WTC11 (cell line): ENCODE data around the gene FRYL. TPM values are rescaled to one million over a fixed set of nuclear protein-coding genes. Genes with fewer than 3 reads are reported as not detected.

ENCODE experiments used
- ATAC-seq: fragments of 200-7000 bp; cut with Tn5 transposase; 2 replicates; pipeline ENCODE4 v1.10.0; 2021; ENCODE audit warnings: mild to moderate bottlenecking, moderate library complexity
- CTCF ChIA-PET: fragments of 300-600 bp; sonication (Branson Sonifier 250); formaldehyde crosslinking; loops from one replicate; lab custom pipeline; 2021; ENCODE audit warnings: antibody characterized with exemption; lab: Charles Lee
- POLR2A ChIA-PET: fragments of 350-600 bp; sonication (Branson Sonifier 250); formaldehyde crosslinking; loops from one replicate; lab custom pipeline; 2021; ENCODE audit warnings: antibody characterized with exemption; lab: Charles Lee
- DNase-seq: peaks from one replicate; pipeline ENCODE4 v3.0.0; 2021; ENCODE audit warnings: low spot score
- H3K27ac Mint-ChIP-seq: 2 replicates; pipeline ENCODE4 v1.8.0; 2021; ENCODE audit warnings: mixed read lengths
- H3K27me3 Mint-ChIP-seq: 2 replicates; pipeline ENCODE4 v1.8.0; 2021; ENCODE audit warnings: low read depth, mild to moderate bottlenecking, moderate library complexity, mixed read lengths
- H3K36me3 Mint-ChIP-seq: 2 replicates; pipeline ENCODE4 v1.8.0; 2021; ENCODE audit warnings: mixed read lengths
- H3K4me1 Mint-ChIP-seq: 2 replicates; pipeline ENCODE4 v1.8.0; 2022; ENCODE audit warnings: mixed read lengths
- H3K4me3 Mint-ChIP-seq: 2 replicates; pipeline ENCODE4 v1.8.0; 2021; ENCODE audit warnings: mild to moderate bottlenecking, moderate library complexity, mixed read lengths
- H3K9me3 Mint-ChIP-seq: 2 replicates; pipeline ENCODE4 v1.8.0; 2021; ENCODE audit warnings: mixed read lengths
- AR ChIP-seq: fragments of 250-450 bp; sonication (Bioruptor Pico); IDR thresholded peaks from 2 replicates; pipeline ENCODE4 v1.9.0; 2021; ENCODE audit warnings: mild to moderate bottlenecking
- ATF1 ChIP-seq: sonication (generic); formaldehyde crosslinking; IDR thresholded peaks from 2 replicates; pipeline ENCODE4 v1.8.1; 2023; ENCODE audit warnings: mild to moderate bottlenecking, moderate library complexity, missing genetic modification reagents
- CREM ChIP-seq: sonication (generic); formaldehyde crosslinking; IDR thresholded peaks from 2 replicates; pipeline ENCODE4 v1.8.1; 2022; ENCODE audit warnings: mild to moderate bottlenecking, missing genetic modification reagents, moderate library complexity
- E2F4 ChIP-seq: sonication (generic); formaldehyde crosslinking; IDR thresholded peaks from 2 replicates; pipeline ENCODE4 v1.8.1; 2022; ENCODE audit warnings: low read depth, mild to moderate bottlenecking, moderate library complexity, missing genetic modification reagents, borderline replicate concordance
- ERG ChIP-seq: fragments of 250-450 bp; sonication (Bioruptor Pico); IDR thresholded peaks from 2 replicates; pipeline ENCODE4 v1.8.0; 2021; ENCODE audit warnings: mild to moderate bottlenecking
- HMGA2 ChIP-seq: fragments of 250-450 bp; sonication (Bioruptor Pico); IDR thresholded peaks from 2 replicates; pipeline ENCODE4 v1.4.0; 2021; ENCODE audit warnings: mild to moderate bottlenecking, moderate library complexity
- IRF1 ChIP-seq: sonication (generic); formaldehyde crosslinking; IDR thresholded peaks from 2 replicates; pipeline ENCODE4 v1.8.0; 2023; ENCODE audit warnings: missing genetic modification reagents
- IRF2 ChIP-seq: sonication (generic); formaldehyde crosslinking; IDR thresholded peaks from 2 replicates; pipeline ENCODE4 v1.8.0; 2022; ENCODE audit warnings: low read depth, missing genetic modification reagents, borderline replicate concordance
- NFYB ChIP-seq: sonication (generic); formaldehyde crosslinking; conservative IDR thresholded peaks from 2 replicates; pipeline ENCODE4 v1.8.0; 2022; ENCODE audit warnings: low read depth, missing genetic modification reagents
- NR3C1 ChIP-seq: sonication (generic); formaldehyde crosslinking; conservative IDR thresholded peaks from 2 replicates; pipeline ENCODE4 v1.8.1; 2023; ENCODE audit warnings: low read depth, mild to moderate bottlenecking, missing genetic modification reagents
- PRDM15 ChIP-seq: sonication (generic); formaldehyde crosslinking; IDR thresholded peaks from 2 replicates; pipeline ENCODE4 v1.8.0; 2022; ENCODE audit warnings: missing genetic modification reagents
- SMAD4 ChIP-seq: sonication (generic); formaldehyde crosslinking; IDR thresholded peaks from 2 replicates; pipeline ENCODE4 v1.8.0; 2022; ENCODE audit warnings: mild to moderate bottlenecking, missing genetic modification reagents
- ZMAT4 ChIP-seq: fragments of 250-450 bp; sonication (Bioruptor Pico); IDR thresholded peaks from 2 replicates; pipeline ENCODE4 v1.9.0; 2021; ENCODE audit warnings: mild to moderate bottlenecking
- ZNF232 ChIP-seq: sonication (generic); formaldehyde crosslinking; IDR thresholded peaks from 2 replicates; pipeline ENCODE4 v1.8.0; 2022; ENCODE audit warnings: mild to moderate bottlenecking, missing genetic modification reagents
- ZNF416 ChIP-seq: fragments of 250-450 bp; sonication (Bioruptor Pico); IDR thresholded peaks from 2 replicates; pipeline ENCODE4 v1.9.0; 2021; ENCODE audit warnings: mild to moderate bottlenecking, inconsistent platforms
- ZNF512 ChIP-seq: sonication (generic); formaldehyde crosslinking; IDR thresholded peaks from 2 replicates; pipeline ENCODE4 v1.8.1; 2022; ENCODE audit warnings: missing genetic modification reagents, borderline replicate concordance
- total RNA-seq: library from RNA; stranded (reverse); gene quantifications from 3 replicates; pipeline ENCODE4 v1.2.3, GENCODE V29; 2021

The FRYL gene
- total RNA-seq, 1 experiment from 2014 or later: 38.7 TPM

- DNase-seq (no peak), ATAC-seq (no peak)
- POLR2A ChIA-PET: no interaction called here
- CTCF ChIA-PET: no interaction called here
- Mint-ChIP-seq H3K4me1 (peaks cover 22% of the 10 kb centered on the region), H3K4me3 (no peak overlapping the region), H3K9me3 (no peaks in the 10 kb centered on the region), H3K36me3 (peaks cover 3% of the 10 kb centered on the region; the same call in 1 of the 2 replicates), H3K27ac (no peak overlapping the region), H3K27me3 (no peaks in the 10 kb centered on the region)
- TF ChIP-seq AR (CRISPR knock-in tag): no peak
- no peak for TF ChIP-seq ZNF416
- no peak for TF ChIP-seq SMAD4
- TF ChIP-seq IRF1 (CRISPR knock-in tag): no peak
- TF ChIP-seq ZNF232: no peak
- TF ChIP-seq NFYB (CRISPR knock-in tag): no peak
- no peak for TF ChIP-seq ATF1
- no peak for TF ChIP-seq ZMAT4 (CRISPR knock-in tag)
- no peak for TF ChIP-seq E2F4
- TF ChIP-seq ZNF512: no peak
- no peak for TF ChIP-seq NR3C1 (CRISPR knock-in tag)
- no peak for TF ChIP-seq HMGA2 (CRISPR knock-in tag)
- no peak for TF ChIP-seq CREM (CRISPR knock-in tag)
- no peak for TF ChIP-seq ERG (CRISPR knock-in tag)
- TF ChIP-seq IRF2 (CRISPR knock-in tag): no peak
- no peak for TF ChIP-seq PRDM15 (CRISPR knock-in tag)
Measured at GRCh38 chr4:48686369-48686768, 93.7 kb downstream of the FRYL start.
